RWPE1 (cell line): Measurements from ENCODE around the gene USP24.

Source experiments
- CTCF ChIA-PET: fragments of 350-600 bp; sonication (Branson Sonifier 250); formaldehyde crosslinking; extraction: SDS; loops from one replicate; lab custom pipeline; 2021; lab: Yijun Ruan, JAX
- POLR2A ChIA-PET: fragments of 400-600 bp; formaldehyde crosslinking; extraction: SDS; loops from one replicate; lab custom pipeline; 2020; ENCODE audit warnings: antibody characterized with exemption; ENCODE audit not compliant: low non-redundant PET; lab: Yijun Ruan, JAX
- DNase-seq: peaks from one replicate; pipeline ENCODE4 v3.0.0; 2012; ENCODE audit warnings: low spot score
- H3K27ac ChIP-seq: fragments of 450-650 bp; 2 replicates; pipeline ENCODE4 v1.5.1; 2017
- CTCF ChIP-seq: fragments of 450-650 bp; conservative IDR thresholded peaks from 2 replicates; pipeline ENCODE4 v1.5.1; 2017; ENCODE audit warnings: low read depth, mild to moderate bottlenecking

USP24 gene

GRCh38 chr1:55180075-55180670, 35.0 kb downstream of the USP24 start:
- H3K27ac ChIP-seq, result no peak overlapping the region
- ChIA-PET CTCF (interaction anchor here (0.6 to 1.1 kb wide), 3 partner anchors 15 to 88 kb away, joined by 3 read pairs; no protein-coding TSS in a partner anchor), POLR2A (no interaction called here)
- TF ChIP-seq CTCF, result no peak
- DNase-seq, result no peak

- POLR2A ChIA-PET, result no interaction called here
These were observed 35.9 kb downstream of the USP24 start for GRCh38 chr1:55179177-55179835.

GRCh38 chr1:55172687-55173086, 42.5 kb downstream of the USP24 start:
- no peak for DNase-seq
- ChIA-PET POLR2A (no interaction called here), CTCF (interaction anchor here (0.6 kb wide), 1 partner anchor 25 kb away, joined by 4 read pairs; no protein-coding TSS in a partner anchor)
- TF ChIP-seq CTCF, result no peak
- no peak overlapping the region for H3K27ac ChIP-seq

More at GRCh38 chr1:55179177-55179835, 35.9 kb downstream of the USP24 start:
- no peak for TF ChIP-seq CTCF
- no peak for DNase-seq
- CTCF ChIA-PET, result interaction anchor here (0.9 to 1.1 kb wide), 2 partner anchors 14 to 26 kb away, joined by 3 read pairs; no protein-coding TSS in a partner anchor
- no peak overlapping the region for H3K27ac ChIP-seq

GRCh38 chr1:55172272-55172671, 42.9 kb downstream of the USP24 start:
- ChIA-PET CTCF (interaction anchor here (0.6 kb wide), 1 partner anchor 25 kb away, joined by 4 read pairs; no protein-coding TSS in a partner anchor), POLR2A (no interaction called here)
- H3K27ac ChIP-seq, result no peak overlapping the region
- DNase-seq, result no peak
- TF ChIP-seq CTCF, result no peak

- no peak overlapping the region for H3K27ac ChIP-seq
- no peak for DNase-seq
- CTCF ChIA-PET, result no interaction called here
- POLR2A ChIA-PET, result no interaction called here
- no peak for TF ChIP-seq CTCF
These were observed 43.5 kb downstream of the USP24 start for GRCh38 chr1:55171694-55172093.

- CTCF ChIA-PET, result interaction anchor here (0.5 kb wide), 1 partner anchor 99 kb away, joined by 3 read pairs; no protein-coding TSS in a partner anchor
- H3K27ac ChIP-seq, result no peak overlapping the region
- POLR2A ChIA-PET, result no interaction called here
- no peak for TF ChIP-seq CTCF
- no peak for DNase-seq
These were observed 44.7 kb downstream of the USP24 start for GRCh38 chr1:55170426-55170825.
